NCI-H187 treated with DMSO at 0.1 percent for 48 hours (cell line): ENCODE results near the gene TMEM191C.
"Not testable (repeated sequence)": the region's sequence is repeated elsewhere in the genome, so short reads cannot be mapped to it uniquely, and the experiment has no call there.

Experiments
- DNase-seq: peaks from one replicate; lab custom pipeline; 2025; lab: John Stamatoyannopoulos, UW

The TMEM191C gene

DNA sequence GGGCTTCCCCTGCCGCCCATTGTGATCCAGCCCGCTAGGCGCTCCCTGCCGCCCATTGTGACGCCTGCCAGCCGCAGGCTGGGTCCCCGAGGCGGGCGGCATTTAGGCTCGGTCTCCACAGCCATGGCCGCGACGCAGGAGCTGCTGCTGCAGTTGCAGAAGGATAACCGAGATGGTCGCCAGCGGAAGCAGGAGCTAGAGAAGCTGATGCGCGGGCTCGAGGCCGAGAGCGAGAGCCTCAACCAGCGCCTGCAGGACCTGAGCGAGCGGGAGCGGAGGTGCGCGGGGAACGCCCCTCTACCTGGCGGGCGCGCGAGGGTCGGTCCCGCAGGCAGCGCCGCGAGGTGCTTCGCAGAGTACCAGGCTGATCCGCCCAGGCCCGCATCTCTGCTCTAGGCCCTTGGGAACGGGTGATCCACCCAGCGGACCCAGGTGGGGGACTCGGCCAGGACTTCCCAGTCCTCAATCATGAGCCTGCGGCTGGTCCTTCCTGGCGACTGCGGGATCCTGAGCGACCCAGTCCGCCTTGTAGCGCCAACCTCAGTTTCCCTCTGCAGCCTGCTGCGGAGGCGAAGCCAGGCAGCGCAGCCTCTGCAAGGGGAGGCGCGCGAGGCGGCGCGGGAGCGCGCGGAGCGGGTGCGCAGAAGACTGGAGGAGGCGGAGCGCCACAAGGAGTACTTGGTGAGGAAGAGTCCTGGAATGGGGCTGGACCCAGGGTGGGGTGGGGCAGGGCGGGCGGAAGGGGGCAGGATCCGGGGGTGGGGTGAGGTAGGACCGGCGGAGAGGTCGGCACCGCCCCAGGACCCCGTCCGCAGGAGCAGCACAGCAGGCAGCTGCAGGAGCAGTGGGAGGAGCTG lies at the start of gene TMEM191C:
Gene TMEM191C (plus strand): TSS at position 51 of the 857 bp plus-strand sequence. CDS start 73 bp downstream, at position 124.
- not testable (repeated sequence) for DNase-seq

DNA sequence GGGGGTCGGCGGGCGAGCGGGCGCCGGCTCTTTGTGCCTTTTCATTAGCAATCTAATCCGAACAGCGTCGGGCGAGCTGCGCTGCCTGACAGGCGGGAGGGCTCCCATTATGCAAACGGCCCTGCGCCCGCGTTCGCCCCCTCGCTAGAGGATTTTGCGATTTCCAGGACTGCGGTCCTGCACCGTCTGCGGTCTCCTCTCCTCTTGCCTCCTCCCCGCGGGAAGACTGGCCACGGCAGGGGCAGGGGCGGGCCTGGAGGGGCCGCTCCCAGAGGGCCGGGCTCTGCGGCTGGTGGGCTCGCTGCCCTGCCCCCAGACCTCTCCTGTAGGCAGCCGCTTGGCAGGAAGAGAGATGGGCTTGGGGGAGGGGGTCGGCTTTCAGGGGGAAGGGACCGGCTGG lies 49.3 kb upstream of the TMEM191C start:
- DNase-seq: not testable (repeated sequence)

DNA sequence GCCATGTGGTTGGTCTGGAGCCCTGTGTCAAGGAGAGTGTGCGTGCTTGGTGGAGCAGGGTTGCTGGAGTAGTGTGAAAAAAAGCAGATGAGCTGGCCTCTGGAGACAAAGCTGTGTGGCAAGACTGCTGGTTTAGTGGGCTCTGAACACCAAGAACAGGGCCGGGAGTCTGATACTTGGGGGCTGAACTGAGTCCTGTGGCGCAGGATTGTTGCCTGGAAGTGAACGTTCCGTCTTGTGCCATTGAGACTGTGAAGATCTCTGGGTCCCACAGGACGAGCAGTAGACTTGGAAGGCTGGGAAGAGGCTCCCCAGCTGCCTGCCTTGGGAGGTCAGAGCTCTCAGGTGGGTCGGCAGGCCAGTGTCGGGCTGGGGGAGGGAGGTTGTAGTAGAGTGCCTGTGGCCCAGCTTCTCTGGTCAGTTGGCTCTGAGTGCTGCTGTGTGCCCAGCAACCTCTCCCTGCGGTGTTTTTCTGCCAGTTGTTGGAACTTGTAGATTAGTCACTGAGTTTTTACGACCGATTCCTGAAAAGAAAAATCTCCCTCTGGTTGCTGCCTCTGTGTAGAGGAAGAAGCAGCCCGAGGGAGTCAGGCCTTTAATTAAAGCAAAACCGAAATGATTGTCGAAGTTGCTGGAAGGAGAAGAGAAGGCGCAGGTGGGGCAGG lies 48.1 kb upstream of the TMEM191C start:
- not testable (repeated sequence) for DNase-seq

DNA sequence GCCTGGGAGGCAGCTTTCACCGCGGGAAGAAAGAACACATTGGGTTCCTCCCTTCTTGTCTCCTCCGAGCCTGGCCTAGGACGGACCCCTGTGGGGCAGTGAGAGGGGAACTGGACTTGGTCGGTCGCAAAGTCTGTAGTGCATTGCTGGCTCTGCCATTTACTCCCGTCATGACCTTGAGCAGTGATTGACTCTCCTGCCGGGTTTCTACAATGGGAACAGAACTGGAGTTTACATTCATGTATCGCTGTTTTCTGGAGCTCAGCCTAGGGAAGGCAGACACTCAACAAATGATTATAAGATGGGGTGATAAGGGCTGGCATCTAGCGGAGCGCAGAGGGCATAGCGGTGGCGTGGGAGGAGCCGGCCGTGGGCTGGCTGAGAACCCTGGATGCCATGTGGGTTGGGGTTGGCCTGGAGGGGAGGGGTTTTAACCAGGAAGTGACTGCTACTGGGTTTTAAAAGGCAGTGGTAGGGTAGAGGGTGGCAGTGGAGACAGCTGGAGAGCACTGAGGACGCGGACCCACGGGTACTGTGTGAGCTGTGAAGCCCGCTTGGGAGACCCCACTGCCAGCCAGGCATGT lies 46.9 kb upstream of the TMEM191C start:
- DNase-seq: not testable (repeated sequence)

DNA sequence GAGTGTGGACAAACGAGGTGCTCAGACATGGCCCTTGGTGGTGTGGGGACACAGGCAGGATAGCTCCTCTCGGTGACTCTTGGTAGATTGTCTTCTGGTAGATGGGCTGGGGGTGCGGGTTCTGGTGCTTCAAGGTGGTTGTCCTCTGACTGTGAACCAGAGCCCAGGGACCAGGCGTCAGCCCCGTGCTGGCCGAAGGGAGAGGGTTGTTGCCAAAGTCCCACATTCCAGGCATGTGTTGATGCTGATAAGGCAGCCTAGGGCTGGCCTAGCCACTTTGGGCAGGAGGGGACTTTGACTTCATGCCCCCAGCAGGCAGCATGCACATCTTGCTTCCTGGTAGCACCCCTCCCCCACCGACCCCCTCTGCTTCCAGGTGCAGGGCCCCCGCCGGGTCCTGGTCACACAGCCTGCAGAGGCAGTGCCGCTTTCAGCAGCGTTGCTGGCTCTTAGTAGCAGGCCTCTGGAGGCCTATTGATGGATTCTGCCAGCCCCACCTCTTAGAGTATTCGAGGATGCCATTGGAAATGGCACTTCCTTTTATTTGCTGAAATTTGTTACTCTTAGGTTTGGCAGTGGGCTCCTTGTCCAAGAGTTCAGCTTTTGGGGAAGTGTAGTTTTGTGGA lies 43.0 kb upstream of the TMEM191C start:
- not testable (repeated sequence) for DNase-seq

DNA sequence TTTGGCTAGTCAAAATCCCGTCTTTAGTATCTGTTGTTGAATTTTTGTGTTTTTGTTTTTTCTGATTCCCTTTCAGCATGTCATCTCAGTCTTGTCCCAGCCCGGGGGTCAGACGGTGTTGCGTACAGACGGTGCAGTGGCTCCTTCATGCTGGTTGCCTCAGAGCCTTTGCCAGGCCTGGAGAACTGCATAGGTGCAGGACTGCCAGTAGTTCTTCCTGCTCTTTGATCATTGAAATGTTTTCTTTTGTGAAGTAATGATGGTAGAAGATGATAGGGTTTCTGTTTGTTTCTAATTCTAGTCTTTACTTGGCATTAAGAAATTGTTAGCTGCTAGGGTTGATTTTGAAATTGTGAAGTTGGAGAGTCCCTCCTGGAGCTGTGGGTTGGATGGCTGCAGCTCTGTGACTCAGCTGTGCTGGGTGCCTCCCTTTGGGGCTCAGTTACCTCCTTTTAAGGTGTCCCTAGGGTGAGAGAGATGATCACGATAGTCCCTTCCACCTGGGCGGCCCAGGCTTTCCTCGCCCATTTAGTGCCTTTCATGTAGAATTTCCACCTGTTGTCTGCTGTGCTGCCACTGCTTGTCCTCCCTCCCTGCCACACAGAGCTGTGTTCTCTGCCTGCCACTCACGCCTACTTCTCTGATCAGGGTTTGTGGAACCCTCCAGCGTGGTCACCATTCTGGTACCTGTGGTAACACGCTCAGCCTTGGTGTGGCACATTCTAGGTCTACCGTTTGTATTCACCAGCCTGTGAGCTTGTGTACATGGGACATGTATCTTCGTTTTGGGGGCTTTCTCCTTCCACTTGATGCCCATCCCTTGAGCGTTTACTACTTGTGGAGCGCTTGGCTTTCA lies 32.6 kb upstream of the TMEM191C start:
- not testable (repeated sequence) for DNase-seq

DNA sequence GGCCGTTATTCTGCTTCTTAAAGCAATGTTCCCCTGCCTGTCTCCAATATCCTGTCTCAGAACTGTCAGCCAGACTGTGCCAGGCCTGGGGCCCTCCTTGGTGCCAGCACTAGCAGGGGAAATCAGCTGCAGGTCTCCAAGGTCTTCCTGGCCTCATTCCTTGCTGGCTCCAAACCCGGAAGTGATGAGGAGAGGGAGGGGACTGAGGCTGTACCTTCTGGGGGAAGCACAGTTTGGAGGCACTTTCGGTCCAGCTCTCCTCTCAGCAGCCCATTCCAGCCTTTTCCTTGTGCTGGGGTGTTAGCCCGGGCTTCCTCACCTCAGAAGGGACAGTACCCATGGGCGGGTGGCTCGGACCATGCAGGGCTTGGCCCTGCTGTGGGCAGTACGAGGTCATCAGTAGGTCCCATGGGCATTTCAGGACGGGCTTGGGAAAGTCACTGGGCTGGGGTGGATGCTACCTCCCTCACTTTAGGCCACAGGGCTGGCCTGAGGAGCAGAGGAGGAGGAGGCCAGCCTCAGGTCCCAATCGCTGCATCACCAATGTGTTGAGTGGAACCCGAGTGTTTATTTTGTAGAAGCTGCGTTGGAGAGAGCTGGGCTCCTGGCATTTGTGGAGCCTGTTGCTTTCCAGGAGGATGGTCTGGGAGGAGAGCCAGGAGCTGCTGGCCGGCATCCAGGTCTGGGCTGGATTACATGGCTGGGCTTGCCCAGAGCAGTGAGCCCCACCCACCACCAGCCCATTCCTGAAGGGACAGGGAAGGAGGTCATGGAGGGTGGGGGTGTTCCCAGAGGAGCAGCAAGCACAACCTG lies 31.0 kb upstream of the TMEM191C start:
- DNase-seq: not testable (repeated sequence)

DNA sequence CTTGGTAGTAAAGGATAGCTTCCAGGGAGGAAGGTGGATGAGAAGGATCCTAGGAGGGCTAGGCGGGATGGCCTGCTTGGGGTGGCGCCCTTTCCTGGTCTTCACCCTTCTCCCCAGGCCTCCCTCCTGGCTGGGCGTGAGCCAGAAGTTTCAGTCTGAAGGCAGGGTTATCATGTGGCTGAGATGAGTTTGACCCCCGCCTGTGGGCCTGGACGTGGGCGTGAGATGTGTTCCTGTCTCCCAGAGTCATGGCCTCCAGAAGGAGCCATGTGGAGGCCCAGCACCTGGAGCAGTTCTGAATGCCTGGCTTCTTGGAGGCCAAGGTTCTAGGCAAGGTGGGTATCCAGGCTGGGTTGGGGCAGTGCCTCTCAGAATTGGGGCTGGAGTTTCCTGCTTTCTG lies 29.2 kb upstream of the TMEM191C start:
- DNase-seq: not testable (repeated sequence)

DNA sequence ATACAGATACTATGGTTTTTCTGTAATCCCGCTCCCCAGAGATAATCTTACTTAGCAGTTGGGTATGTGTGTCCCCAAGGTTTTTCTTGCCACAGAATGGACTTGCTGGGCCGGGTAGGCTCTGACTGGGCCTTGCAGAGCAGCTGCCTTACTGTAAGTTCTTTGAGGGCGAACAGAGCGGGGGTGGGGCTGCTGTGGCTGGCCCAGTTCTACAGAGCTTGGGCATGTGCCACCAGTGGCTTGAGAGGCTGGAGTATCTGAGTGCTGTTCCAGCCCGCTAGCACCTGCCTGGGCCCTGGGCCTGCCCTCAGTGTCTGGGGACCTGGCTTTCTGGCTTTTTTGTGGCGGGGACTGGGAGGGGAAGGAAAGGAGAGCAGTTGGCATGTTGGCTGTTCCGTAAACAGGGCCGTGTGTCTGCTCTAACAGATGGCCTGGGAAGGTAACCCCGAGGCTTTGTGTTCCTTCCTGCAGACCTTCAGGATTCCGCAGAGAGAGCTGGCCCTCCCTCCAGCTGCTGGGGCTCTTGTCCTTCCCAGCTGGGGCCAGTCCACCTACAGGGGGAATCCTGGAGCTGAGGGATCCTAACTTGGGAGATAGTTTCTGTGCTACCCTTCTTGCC lies 27.1 kb upstream of the TMEM191C start:
- DNase-seq: not testable (repeated sequence)

DNA sequence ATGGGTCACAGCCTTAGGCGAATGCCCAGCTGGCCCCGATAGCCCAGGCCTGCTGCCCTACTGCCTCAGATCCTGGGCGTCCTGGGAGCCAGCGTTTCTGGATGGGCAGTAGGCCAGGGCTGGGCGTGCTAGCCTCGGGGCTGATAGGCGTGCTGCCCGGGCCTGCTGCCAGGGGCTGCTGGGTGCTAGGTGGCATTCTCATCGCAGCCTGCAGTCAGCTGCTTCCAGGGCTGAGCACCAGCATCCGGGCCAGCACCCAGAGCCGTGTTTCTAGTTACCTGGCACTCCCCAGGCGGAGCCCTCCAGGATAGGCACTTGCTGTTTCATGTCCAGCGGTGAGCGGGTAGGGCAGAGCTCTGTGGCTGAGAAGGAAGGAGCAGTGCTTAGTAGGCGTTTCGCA lies 26.5 kb upstream of the TMEM191C start:
- DNase-seq: not testable (repeated sequence)

DNA sequence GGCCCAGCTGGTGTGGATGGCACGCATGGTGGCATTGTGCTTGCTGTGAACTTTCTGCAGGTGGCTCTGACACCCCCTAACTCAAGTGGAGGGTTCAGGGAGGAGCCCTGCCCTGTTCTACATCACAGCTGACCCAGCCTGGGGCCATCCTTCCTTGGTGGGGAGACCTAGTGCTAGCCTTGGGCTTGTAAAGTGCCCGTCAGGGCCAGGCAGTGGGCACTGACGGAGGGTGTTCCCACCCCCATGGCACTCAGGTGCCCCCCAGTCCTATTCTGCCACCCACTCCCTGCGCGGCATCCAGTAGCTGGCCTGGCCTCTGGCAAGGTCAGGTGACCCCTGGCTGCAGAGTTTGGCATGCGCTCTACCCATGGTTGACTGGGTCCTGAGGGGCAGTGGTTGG lies 26.0 kb upstream of the TMEM191C start:
- DNase-seq: not testable (repeated sequence)

DNA sequence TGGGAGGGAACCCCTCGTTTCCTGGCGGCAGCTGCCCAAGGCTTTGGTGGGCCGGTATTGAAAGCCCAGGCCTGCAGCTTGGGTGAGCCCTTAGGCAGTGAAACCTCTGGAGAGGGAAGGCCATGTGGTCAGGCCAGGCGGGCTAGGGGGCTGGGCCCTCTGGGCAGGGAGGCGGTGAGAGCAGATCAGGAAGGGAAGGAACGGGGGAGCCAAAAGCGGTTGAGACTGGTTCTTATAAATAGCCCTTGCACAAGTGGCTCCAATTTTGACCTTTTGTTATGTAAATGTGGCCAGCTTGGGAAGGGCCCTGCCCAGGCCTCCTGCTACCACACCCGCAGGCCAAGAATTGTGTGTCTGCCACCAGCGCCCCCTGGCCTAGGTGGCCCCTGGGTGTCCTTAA lies 25.1 kb upstream of the TMEM191C start:
- DNase-seq: not testable (repeated sequence)

DNA sequence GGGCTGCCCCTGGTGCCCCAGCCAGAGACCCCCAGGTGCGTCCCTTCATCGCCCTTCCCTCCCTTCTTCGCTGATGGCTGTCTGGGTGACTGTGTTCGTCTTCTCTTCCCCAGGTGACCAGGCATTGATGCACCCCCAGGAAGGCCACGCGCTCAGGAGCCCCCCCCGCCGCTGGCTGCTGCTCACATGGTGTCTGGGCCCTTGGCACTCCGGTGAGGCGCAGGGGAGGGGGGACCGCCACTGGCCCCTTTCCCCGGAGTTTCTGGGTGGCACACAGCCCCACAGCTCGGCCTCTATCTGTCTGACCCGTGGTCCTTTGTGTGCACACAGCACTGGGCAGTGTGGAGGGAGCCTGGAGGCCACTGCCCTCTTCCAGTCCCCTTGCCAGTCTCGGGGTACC lies 24.5 kb upstream of the TMEM191C start:
- not testable (repeated sequence) for DNase-seq

DNA sequence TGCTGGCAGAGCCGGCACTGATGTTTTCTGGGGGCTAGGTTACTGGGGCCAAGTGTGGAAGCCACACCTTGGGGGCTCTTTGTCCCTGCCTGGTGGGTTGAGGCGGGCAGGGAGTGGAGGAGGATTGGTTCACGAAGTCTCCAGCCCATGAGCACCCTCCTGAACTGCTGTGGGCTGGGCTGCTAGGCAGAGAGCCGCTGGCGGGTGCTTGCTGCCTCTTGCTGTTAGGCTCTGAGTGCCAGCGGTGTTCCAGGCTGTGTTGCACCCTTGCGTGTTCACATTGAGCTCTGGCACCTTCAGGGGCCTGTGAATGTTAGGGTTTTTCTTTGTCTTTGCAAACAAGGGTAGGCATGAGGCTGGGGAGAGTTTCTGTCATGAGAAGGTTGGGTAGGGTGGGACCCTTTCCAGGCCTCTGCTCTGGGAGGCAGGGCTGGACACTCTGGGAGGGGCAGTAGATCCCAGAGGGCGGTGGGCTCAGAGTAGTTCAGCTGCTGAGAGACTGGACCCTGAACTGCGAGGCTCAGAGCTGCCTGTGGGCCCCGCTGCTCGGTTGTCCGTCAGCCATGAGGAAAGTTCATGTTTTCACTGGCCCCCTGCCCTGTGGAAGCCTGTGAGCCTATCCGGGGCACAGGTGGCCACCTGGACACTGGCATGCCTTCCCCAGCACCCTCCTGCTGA lies 24.0 kb upstream of the TMEM191C start:
- DNase-seq: no peak

DNA sequence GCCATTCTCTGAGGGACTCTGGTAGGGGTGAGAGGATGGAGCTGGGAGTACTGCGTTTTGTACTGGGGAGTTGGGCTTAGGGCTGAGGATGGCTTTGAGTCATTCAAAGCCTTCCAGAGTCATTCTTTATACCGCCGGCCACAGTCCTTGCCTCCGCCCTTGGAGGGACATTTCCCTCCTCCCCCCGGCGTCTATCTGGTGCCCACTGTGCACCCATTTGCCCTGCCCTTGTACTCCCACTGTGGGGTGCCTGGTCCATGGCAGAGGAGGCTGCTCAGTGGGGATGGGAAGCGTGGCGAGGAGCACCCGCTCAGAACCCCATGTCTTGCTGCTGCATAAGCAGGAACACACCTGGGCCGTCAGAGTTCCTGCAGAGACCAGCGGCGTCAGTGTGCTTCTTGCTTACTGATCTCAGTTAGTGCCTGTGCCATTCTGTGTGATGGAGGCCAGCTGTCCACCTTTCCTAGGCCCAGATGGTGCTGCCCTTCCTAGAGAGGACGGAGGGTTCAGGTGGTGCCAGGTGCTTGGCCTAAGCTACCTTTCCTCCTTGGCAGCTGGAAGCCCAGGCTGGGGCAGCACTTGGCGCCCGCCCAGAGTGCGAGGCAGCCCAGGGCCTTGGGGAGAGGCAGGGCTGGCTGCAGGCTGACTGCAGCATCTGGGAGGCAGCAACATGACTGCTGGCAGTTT lies 23.3 kb upstream of the TMEM191C start:
- DNase-seq: no peak

DNA sequence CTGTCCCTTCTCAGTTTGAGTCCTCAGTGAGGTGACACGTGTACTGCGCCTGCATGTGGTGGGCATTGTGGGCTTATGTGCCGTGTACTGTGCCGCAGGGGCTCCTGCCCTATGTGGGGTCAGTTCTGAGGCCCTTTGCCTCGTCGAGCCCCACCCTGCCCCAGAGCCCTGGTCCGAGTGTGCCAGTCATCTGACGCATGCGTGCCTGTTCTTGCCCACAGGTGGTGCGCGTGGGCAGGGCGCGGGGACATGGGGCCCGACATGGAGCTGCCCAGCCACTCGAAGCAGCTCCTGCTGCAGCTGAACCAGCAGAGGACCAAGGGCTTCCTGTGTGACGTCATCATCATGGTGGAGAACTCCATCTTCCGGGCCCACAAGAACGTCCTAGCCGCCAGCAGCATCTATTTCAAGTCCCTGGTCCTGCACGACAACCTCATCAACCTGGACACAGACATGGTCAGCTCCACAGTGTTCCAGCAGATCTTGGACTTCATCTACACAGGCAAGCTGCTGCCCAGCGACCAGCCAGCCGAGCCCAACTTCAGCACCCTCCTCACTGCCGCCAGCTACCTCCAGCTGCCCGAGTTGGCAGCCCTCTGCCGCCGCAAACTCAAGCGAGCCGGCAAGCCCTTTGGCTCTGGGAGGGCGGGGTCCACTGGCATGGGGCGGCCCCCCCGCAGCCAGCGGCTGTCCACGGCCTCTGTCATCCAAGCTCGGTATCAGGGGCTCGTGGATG lies 22.3 kb upstream of the TMEM191C start:
- DNase-seq: no peak

DNA sequence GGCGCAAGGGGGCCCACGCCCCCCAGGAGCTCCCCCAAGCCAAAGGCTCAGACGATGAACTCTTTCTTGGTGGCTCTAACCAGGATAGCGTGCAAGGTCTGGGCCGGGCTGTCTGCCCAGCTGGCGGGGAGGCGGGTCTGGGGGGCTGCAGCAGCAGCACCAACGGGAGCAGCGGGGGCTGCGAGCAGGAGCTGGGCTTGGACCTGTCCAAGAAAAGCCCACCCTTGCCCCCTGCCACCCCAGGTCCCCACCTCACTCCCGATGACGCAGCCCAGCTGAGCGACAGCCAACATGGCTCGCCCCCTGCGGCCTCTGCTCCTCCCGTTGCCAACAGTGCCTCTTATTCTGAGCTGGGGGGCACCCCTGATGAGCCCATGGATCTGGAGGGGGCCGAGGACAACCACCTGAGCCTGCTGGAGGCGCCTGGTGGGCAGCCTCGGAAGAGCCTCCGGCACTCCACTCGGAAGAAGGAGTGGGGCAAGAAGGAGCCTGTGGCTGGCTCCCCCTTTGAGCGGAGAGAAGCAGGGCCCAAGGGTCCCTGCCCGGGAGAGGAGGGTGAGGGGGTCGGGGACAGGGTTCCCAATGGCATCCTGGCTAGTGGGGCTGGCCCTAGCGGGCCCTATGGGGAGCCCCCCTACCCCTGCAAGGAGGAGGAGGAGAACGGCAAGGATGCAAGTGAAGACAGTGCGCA lies 21.6 kb upstream of the TMEM191C start:
- DNase-seq: no peak
